HG03342 (cell line): Measurements from ENCODE around the gene TRPM2.
"Not testable (repeated sequence)": the region's sequence is repeated elsewhere in the genome, so short reads cannot be mapped to it uniquely, and the experiment has no call there.

Source experiments
- ATAC-seq: cut with Tn5 transposase; IDR thresholded peaks from one replicate; pipeline ENCODE4 v1.9.1; 2021; ENCODE audit warnings: mild to moderate bottlenecking, moderate library complexity; ENCODE audit not compliant: unreplicated experiment

TRPM2 gene

GRCh38 chr21:44405948-44406872 lies 52.8 kb downstream of the TRPM2 start:
- ATAC-seq: no peak

DNA sequence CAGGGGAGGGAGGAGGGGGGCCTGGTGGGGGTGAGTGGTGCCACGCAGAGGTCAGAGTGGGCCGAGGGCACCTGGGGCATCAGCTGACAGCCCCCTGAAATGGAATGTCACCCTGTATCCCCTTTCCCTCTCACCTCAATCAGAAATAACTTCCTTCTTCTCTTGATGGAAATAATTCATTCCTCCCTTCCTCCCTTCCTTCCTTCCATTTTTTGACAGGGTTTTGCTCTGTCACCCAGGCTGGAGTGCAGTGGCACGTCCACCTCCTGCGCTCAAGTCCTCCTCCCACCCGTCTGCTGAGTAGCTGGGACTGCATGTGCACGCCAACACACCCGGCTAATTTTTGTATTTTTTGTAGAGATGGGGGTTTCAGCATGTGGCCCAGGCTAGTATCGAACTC lies 53.5 kb downstream of the TRPM2 start:
- no peak for ATAC-seq

DNA sequence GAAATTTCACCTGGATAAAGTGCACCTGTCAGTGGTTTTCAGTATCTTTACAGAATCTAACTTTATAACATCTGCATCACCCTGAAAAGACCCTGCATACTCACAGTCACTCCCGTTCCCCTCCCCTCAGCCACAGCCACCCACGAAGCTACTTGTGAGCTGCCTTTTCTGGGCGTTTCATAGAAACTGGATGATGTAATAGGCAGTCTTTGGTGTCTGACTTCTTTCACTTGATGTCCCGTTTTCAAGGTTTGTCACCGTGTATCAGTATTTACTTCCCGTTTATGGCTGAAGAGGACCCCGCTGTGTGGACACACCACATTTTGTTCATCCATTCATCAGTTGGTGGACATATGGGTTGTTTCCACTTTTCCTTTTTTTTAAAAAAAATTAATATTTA lies 54.1 kb downstream of the TRPM2 start:
- no peak for ATAC-seq

DNA sequence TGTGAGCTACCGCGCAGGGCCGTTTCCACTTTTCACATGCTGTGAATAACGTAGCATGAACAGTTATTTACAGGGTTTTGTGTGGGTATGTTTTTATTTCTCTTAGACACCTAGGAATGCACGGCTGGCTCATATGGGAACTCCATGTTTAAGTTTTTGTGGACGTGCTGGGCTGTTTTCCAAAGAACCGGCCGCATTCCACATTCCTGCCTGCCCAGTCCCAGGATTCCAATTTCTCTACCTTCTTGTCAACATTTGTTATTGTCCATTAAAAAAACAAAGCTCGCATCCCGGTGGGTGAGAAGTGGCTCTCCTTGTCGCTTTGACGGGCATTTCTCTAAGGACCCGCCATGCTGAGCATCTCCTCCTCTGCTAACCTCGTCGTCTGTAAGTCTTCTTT lies 54.8 kb downstream of the TRPM2 start:
- no peak for ATAC-seq

GRCh38 chr21:44413566-44414290 lies 60.3 kb downstream of the TRPM2 start:
- no peak for ATAC-seq

DNA sequence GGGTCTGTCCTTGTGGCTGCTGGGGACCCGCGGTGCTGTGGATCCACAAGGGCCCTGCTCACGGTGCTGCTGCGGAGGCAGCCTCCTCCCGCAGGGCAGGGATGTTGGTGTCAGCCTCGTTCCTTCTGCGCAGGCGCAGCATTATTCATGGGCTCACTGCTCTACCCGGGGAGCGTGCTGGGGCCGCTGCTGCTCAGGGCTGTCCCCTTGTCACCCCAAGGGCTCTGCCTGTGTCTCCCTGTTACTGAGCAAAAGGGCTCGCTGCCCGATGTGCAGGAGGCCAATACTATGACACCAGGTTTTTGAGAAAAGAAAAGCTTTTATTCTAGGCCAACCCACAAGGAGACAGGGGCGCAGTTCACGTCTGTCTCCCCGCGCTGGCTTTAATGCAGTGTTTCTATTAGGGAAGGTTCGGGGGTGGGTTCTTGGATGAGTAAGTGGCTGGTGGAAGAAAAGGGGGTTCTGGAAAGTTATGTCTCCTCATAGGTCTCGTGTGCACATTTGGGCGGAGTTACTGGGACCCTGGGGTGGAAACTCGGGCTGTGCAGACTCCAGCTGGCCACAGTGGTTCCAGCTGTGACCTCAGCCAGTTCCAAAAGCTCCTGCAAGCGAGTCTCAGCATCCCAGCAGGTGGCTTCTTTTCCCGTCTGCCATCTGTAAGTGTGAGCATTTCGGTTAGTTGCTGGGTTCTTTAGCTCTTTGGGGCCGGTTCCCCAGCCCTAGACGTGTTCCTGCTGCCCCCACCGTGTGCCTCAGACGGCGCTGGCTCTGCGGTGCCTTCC lies 61.1 kb downstream of the TRPM2 start:
- ATAC-seq: no peak

DNA sequence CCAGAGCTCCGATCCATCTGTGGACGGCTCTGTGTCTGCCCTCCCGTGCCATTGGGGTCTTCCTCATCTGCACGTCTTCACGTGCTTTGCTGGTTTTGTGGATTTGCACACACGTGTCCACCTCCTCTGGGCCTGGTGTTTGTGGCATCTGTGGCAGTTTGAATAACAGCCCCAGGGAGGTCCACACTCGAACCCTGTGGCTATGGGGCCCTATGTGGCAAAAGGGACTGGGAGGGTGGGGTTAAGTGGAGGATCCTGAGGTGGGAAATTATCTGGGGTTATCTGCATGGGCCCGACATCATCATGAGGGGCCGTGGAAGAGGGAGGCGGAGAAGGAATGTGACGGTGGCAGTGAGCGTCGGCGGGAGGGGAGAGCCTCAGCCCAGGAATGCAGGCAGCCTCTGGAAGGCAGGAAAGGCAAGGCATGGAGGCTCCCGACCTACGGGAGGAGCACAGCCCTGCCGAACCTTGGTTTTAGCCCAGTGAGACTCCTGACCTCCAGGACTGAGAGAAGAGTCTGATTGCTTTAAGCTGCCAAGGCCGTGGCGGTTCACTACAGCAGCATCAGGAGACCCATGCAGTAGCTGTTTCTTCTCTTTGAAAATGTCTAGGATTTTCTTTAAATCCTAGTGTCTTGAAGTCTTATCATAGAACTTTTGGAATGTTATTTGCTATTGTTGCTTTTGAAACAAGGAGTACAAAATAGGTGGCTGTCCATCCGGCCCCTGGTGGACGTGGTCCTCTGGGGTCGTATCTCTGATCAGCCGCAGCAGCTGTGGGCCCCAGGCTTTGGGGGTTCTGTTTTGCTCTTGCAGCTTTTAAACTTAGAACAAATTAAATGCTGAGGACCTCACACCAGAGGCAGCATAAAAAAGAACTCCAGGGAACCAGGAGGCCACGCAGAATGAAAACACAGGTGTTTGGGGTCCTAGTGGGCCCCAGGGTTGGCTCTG lies 61.9 kb downstream of the TRPM2 start:
- no peak for ATAC-seq

DNA sequence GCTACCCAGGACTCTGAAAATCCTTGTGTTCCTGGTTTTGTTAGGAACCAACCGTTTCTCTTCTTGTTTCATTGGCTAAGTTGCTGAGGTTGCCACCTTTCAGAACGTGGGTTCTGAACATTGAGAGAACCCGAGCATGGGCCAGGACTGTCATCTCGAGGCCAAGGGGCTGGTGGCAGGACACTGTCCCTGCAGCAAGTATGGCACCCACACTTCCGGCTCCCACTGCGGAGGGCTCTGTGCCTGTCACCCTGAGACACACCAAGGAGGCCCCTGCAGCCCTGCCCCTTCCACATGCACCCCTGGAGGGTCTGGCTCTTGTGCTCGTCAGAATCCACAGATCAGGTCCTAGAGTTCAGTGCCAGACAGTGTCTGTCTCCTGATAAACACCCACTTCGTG lies 62.8 kb downstream of the TRPM2 start:
- ATAC-seq: no peak

GRCh38 chr21:44417621-44418107 lies 64.2 kb downstream of the TRPM2 start:
- not testable (repeated sequence) for ATAC-seq

GRCh38 chr21:44418108-44418875 lies 64.9 kb downstream of the TRPM2 start:
- no peak for ATAC-seq

DNA sequence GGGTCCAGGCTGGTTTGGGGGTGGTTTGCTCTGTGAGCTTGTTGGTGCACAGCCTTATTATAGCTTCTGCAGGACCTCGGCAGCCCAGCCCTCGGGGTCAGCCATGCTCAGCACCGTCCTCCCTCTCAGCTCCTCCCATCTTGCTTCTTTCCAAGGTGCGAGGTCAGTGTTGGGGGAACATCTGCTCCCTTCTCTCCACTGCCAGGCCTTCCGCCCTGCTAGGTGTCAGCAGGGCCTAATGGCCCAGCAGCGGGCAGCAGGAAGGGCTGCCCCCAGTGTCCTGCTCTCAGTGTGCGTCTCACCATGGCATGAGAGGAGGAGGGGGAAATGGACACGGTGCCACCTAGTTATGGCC lies 65.4 kb downstream of the TRPM2 start:
- no peak for ATAC-seq

GRCh38 chr21:44419679-44420078 lies 66.3 kb downstream of the TRPM2 start:
- ATAC-seq: no peak

DNA sequence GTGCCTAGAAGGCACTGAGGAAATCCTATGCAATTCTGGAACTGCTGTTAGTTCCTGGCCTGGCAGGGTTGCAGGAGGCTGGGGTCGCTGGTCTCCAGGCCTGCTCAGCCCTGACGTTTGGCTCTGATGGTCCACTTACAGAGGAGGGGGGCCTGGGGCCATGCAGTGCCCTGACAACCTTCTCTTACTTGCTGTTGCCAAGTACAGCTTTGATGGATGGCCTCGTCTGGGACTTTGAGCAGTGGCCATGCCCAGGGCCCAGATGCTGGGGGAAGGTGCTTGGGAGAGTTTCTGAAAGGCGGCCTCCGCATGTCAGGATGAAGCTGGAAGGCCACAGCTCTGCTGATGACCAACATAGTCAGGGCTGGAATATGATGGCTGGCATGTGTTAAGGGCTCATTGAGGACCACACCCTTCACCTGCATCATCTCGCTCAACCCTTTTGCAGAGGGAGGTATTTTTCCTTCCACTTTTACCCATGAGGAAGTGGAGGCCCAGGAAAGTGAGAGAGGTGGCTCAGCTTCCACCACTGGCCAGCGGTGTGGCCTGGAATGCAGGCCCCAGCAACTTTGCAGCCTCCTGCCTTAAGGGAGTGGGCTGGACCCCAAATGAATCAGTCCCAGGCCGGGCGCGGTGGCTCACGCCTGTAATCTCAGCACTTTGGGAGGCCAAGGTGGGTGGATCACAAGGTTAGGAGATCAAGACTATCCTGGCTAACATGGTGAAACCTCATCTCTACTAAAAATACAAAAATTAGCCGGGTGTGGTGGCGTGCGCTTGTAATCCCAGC lies 67.2 kb downstream of the TRPM2 start:
- no peak for ATAC-seq

- ATAC-seq: no peak
These were observed 68.8 kb downstream of the TRPM2 start for GRCh38 chr21:44421901-44422840.

- ATAC-seq: no peak
These were observed 69.9 kb downstream of the TRPM2 start for GRCh38 chr21:44423312-44423821.

DNA sequence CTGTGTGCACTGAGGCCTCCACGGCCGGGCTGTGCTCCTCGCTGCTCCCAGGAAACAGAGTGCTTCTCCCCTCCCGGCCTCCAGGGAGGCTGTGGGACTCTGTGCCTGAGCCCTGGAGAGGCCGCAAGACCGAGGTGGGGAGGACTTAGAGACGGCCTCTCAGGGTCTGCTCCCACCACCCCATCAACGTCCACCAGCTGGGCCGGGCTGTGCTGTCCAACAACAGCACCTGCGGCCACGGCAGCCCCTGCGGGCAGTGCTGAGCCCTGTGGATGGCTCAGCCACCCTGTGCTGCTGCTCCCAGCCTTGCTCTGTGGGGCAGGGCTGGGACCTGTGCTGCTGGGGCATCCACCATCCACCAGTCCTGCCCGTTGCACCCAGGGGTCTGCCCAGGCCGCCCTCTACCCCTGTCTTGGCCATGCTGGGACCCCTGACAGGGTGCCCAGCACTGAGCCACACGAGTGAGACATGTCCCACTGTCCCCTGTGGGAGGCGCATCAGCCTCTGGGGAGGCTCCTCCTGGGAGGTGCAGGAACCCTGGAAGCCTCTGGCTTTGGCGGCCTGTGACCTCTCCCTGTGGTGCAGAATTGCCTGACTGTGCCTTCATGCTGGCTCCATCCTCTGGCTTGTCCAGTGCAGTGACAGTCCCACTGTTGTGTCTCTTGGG lies 70.7 kb downstream of the TRPM2 start:
- ATAC-seq: no peak
